ENCODE measurements around the gene HBP1. TPM values are rescaled to one million over a fixed set of nuclear protein-coding genes. Genes with fewer than 3 reads are reported as not detected.

HBP1 gene
- total and polyA plus RNA-seq, 11 donors, result 21.4 to 98.4 (median 58.1) TPM

DNA sequence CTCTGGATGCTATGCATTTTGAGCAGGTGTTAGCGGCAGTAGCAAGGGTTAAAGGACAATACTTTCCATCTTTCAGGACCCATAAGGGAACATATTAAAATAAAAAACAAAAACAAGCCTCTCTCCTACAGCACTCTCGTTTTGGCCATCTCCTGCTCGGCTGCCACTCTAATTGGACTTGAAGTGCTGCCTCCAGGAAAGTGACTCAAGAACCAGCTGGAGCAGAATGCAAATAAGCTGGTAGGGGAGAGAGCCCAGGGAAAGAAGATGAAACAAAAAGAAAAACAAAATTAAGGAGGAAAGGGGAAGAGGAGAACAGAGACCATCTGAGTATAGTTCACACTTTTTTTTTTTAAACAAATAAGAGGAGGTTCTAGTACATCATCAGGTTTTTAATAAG is 65.6 kb downstream of the HBP1 start:
- 57 to 65% (median 58%) methylated on average over 3 of the region's 3 CpGs for WGBS, 4 donors
- ATAC-seq (peak in 2 of 4 donors; percentile 14 to 23), DNase-seq (no peak)
- Histone ChIP-seq H3K4me3 (no peak overlapping the region), H3K4me1 (peaks cover 0 to 28% (median 8%) of the 10 kb centered on the region in 12 donors), H3K9me3 (no peaks in the 10 kb centered on the region), H3K27ac (peak overlapping the region in 3 of 12 donors; percentile 2 to 28 (median 10)), H3K27me3 (no peaks in the 10 kb centered on the region), H3K36me3 (peaks cover 0 to 39% (median 9%) of the 10 kb centered on the region in 9 donors)
- TF ChIP-seq POLR2A (IDR thresholded peaks at IDR 0.05), result no peak
- TF ChIP-seq, protein P1, sequence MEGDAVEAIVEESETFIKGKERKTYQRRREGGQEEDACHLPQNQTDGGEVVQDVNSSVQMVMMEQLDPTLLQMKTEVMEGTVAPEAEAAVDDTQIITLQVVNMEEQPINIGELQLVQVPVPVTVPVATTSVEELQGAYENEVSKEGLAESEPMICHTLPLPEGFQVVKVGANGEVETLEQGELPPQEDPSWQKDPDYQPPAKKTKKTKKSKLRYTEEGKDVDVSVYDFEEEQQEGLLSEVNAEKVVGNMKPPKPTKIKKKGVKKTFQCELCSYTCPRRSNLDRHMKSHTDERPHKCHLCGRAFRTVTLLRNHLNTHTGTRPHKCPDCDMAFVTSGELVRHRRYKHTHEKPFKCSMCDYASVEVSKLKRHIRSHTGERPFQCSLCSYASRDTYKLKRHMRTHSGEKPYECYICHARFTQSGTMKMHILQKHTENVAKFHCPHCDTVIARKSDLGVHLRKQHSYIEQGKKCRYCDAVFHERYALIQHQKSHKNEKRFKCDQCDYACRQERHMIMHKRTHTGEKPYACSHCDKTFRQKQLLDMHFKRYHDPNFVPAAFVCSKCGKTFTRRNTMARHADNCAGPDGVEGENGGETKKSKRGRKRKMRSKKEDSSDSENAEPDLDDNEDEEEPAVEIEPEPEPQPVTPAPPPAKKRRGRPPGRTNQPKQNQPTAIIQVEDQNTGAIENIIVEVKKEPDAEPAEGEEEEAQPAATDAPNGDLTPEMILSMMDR (IDR thresholded peaks at IDR 0.05), result no peak
- intact Hi-C loops (cut with DNase I), result no loop called here

DNA sequence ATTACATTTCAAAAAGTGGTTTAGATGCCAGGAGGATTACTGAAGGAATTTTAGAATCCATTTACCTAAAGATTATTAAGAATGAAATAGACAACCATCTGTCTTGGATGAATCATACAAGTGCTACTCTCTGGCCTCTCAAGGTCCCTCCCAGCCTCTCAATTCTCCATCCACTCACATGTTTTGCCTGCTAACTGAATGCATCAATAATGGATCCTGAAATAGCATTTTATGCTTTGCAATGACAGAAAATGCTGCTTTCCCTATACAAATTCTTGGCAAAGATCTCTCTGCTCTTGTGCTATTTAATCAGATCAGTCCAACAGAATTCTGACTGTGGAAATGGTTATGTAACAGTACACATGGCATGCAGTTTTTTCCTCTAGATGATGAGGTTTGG is 68.1 kb downstream of the HBP1 start:
- intact Hi-C loops (cut with DNase I), result no loop called here
- H3K9me3 ChIP-seq, result no peaks in the 10 kb centered on the region
- no peak for TF ChIP-seq POLR2A (IDR thresholded peaks at IDR 0.05)
- TF ChIP-seq, protein P1 (IDR thresholded peaks at IDR 0.05), result no peak
- no peaks in the 10 kb centered on the region for H3K27me3 ChIP-seq
- H3K4me1 ChIP-seq, result peaks cover 0 to 28% (median 6%) of the 10 kb centered on the region in 12 donors
- H3K4me3 ChIP-seq, result no peak overlapping the region
- H3K27ac ChIP-seq, result peak overlapping the region in 8 of 12 donors; percentile 18 to 69 (median 54)
- peaks cover 0 to 25% (median 4%) of the 10 kb centered on the region in 9 donors for H3K36me3 ChIP-seq
- DNase-seq (no peak), ATAC-seq (peak in 1 of 4 donors; percentile 30)

DNA sequence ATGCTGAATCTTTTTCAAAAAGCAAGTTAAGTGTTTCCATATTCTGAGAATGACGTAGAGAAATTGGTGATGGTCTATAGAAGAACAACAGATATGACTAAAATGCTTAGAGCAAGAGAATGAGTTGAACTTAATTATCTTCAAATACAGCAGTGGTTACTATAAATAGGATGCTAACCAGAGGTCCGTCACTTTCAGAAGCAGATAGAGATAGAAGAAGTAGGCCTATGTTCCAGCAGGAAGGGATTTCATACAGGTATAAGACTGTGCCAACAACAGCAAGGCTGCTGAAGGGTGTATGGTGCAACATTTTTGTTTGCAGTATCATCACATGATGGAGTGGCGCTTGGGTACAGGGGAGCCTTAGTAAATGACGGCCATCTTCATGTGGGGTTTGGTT is 68.6 kb downstream of the HBP1 start:
- H3K9me3 ChIP-seq, result no peaks in the 10 kb centered on the region
- WGBS, 4 donors, result 50 to 65% (median 62%) methylated on average over 4 of the region's 4 CpGs
- no peak overlapping the region for H3K4me3 ChIP-seq
- TF ChIP-seq POLR2A (IDR thresholded peaks at IDR 0.05), result no peak
- TF ChIP-seq, protein P1 (IDR thresholded peaks at IDR 0.05), result no peak
- H3K27ac ChIP-seq, result peak overlapping the region in 8 of 12 donors; percentile 24 to 69 (median 50)
- intact Hi-C loops (cut with DNase I), result no loop called here
- peaks cover 0 to 32% (median 6%) of the 10 kb centered on the region in 12 donors for H3K4me1 ChIP-seq
- peaks cover 0 to 25% (median 4%) of the 10 kb centered on the region in 9 donors for H3K36me3 ChIP-seq
- ATAC-seq (peak; percentile 51 to 80 (median 74)), DNase-seq (no peak)
- H3K27me3 ChIP-seq, result no peaks in the 10 kb centered on the region

DNA sequence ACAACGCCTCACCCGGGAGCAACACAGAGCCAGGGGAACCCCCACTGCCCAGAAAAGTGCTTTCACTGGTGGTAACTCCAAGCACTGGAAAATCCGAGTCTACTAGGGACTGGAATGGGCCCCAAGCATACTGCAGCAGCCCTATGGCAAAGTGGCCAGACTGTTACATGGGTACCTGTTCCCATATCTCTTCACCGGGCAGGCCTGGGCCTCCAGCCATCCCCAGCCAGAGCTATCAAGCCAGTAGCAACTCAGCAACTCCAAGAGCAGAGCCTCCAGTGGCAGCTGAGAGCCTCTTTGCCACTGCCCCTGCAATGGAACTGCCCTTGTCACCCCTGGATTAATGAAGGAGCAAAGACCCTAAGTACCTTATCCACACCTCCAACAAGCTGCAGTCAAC is 73.5 kb downstream of the HBP1 start:
- WGBS, 4 donors, result 67 to 84% (median 77%) methylated on average over 4 of the region's 4 CpGs
- intact Hi-C loops (cut with DNase I), result no loop called here

More for the DNA sequence above, 73.5 kb downstream of the HBP1 start:
- H3K9me3 ChIP-seq, result peaks cover 0 to 24% (median 4%) of the 10 kb centered on the region in 12 donors
- H3K4me1 ChIP-seq, result peaks cover 0 to 14% (median under 1%) of the 10 kb centered on the region in 12 donors
- peak in 4 of 5 donors; percentile 21 to 65 (median 50) for DNase-seq
- peak; percentile 68 to 88 (median 77) for ATAC-seq
- H3K4me3 ChIP-seq, result no peak overlapping the region
- H3K36me3 ChIP-seq, result peaks cover 0 to 27% (median 3%) of the 10 kb centered on the region in 9 donors
- H3K27ac ChIP-seq, result peak overlapping the region in 4 of 12 donors; percentile 21 to 39 (median 30)
- TF ChIP-seq, protein P1 (IDR thresholded peaks at IDR 0.05), result no peak
- no peak for TF ChIP-seq POLR2A (IDR thresholded peaks at IDR 0.05)
- H3K27me3 ChIP-seq, result no peaks in the 10 kb centered on the region

Measured in heart left ventricle (tissue), 16 donors.